Stimulated activated CD4-positive, alpha-beta T cell treated with anti-CD3 and anti-CD28 coated beads, Interleukin-4, amount 100 ng/mL, for 4 hours (primary cell): ENCODE data around the gene PPP1R9A.

Experiments used
- DNase-seq, 2 experiments: peaks; one replicate each; pipeline ENCODE4 v3.0.0-alpha.2; 2020

PPP1R9A gene

GRCh38 chr7:95267754-95268153, 360.4 kb downstream of the PPP1R9A start:
- DNase-seq: no peak

GRCh38 chr7:95269640-95270039, 362.2 kb downstream of the PPP1R9A start:
- no peak for DNase-seq

GRCh38 chr7:95276114-95276513, 368.7 kb downstream of the PPP1R9A start:
- DNase-seq: no peak

- no peak for DNase-seq
These were observed 372.0 kb downstream of the PPP1R9A start for GRCh38 chr7:95279417-95279816.

- no peak for DNase-seq
These were observed 378.7 kb downstream of the PPP1R9A start for GRCh38 chr7:95286096-95286495.

- DNase-seq: no peak
These were observed 382.9 kb downstream of the PPP1R9A start for GRCh38 chr7:95290166-95290830.

- DNase-seq: no peak
These were observed 388.0 kb downstream of the PPP1R9A start for GRCh38 chr7:95295397-95295796.

- no peak for DNase-seq
These were observed 389.1 kb downstream of the PPP1R9A start for GRCh38 chr7:95296456-95296855.

GRCh38 chr7:95297041-95297440, 389.6 kb downstream of the PPP1R9A start:
- DNase-seq: no peak

GRCh38 chr7:95298091-95298490, 390.7 kb downstream of the PPP1R9A start:
- no peak for DNase-seq

GRCh38 chr7:95303013-95303905, 395.9 kb downstream of the PPP1R9A start:
- no peak for DNase-seq

- DNase-seq: no peak
These were observed 397.6 kb downstream of the PPP1R9A start for GRCh38 chr7:95304990-95305389.

- no peak for DNase-seq
These were observed 402.6 kb downstream of the PPP1R9A start for GRCh38 chr7:95309951-95310350.

GRCh38 chr7:95311389-95311788, 404.0 kb downstream of the PPP1R9A start:
- DNase-seq: no peak

GRCh38 chr7:95312561-95312960, 405.2 kb downstream of the PPP1R9A start:
- DNase-seq: no peak

- DNase-seq: no peak
These were observed 409.2 kb downstream of the PPP1R9A start for GRCh38 chr7:95316588-95316987.

- DNase-seq: no peak
These were observed 410.2 kb downstream of the PPP1R9A start for GRCh38 chr7:95317546-95317945.

- DNase-seq: no peak
These were observed 410.6 kb downstream of the PPP1R9A start for GRCh38 chr7:95317966-95318365.

- no peak for DNase-seq
These were observed 411.2 kb downstream of the PPP1R9A start for GRCh38 chr7:95318501-95319100.

GRCh38 chr7:95319570-95319969, 412.2 kb downstream of the PPP1R9A start:
- DNase-seq: no peak

GRCh38 chr7:95320651-95321050, 413.3 kb downstream of the PPP1R9A start:
- DNase-seq: no peak

GRCh38 chr7:95321720-95322119, 414.3 kb downstream of the PPP1R9A start:
- no peak for DNase-seq

GRCh38 chr7:95322396-95322795, 415.0 kb downstream of the PPP1R9A start:
- DNase-seq: no peak

- no peak for DNase-seq
These were observed 415.5 kb downstream of the PPP1R9A start for GRCh38 chr7:95322854-95323253.
